H1 (cell line): ENCODE data around the gene CERCAM. TPM values are rescaled to one million over a fixed set of nuclear protein-coding genes. Genes with fewer than 3 reads are reported as not detected.

Experiments used
- CTCF ChIA-PET: fragments of 300-600 bp; sonication (Branson Sonifier 250); formaldehyde crosslinking; loops from one replicate; lab custom pipeline; 2021; ENCODE audit not compliant: partially characterized antibody; lab: Charles Lee
- POLR2A ChIA-PET: fragments of 300-600 bp; sonication (Branson Sonifier 250); formaldehyde crosslinking; loops from one replicate; lab custom pipeline; 2021; ENCODE audit warnings: inconsistent platforms; ENCODE audit not compliant: partially characterized antibody; lab: Charles Lee
- DNase-seq, 2 experiments: peaks; one replicate each; pipeline versions ENCODE4 v3.0.0 to v3.0.0-alpha.2; 2010 to 2022; ENCODE audit warnings: low spot score in 2 of 2, low read depth in 1 of 2, mixed read lengths in 1 of 2
- FAIRE-seq: peaks from 2 replicates; lab custom pipeline; 2011; peaks lifted over from hg19 to GRCh38; lab: Jason Lieb, UNC
- H2AFZ ChIP-seq: 2 replicates; pipeline ENCODE4 v1.8.1; 2012; ENCODE audit warnings: low read length, inconsistent platforms
- H2AK5ac ChIP-seq: 2 replicates; pipeline ENCODE4 v1.6.1; 2013; ENCODE audit warnings: low read depth, low read length
- H2BK120ac ChIP-seq: replicated peaks from 2 replicates; pipeline ENCODE3; 2013; ENCODE audit warnings: low read depth, low read length, inconsistent platforms
- H2BK12ac ChIP-seq: 2 replicates; pipeline ENCODE4 v1.6.1; 2013; ENCODE audit warnings: low read depth, low read length
- H2BK15ac ChIP-seq: 2 replicates; pipeline ENCODE4 v1.6.1; 2013; ENCODE audit warnings: low read length
- H2BK20ac ChIP-seq: 2 replicates; pipeline ENCODE4 v1.6.1; 2013; ENCODE audit warnings: low read length
- H2BK5ac ChIP-seq: 2 replicates; pipeline ENCODE4 v1.6.1; 2013; ENCODE audit warnings: low read depth, low read length
- H3K14ac ChIP-seq: 2 replicates; pipeline ENCODE4 v1.6.1; 2013; ENCODE audit warnings: inconsistent platforms; ENCODE audit not compliant: insufficient read length
- H3K18ac ChIP-seq: 2 replicates; pipeline ENCODE4 v1.6.1; 2013; ENCODE audit warnings: low read length; ENCODE audit errors: extremely low read depth
- H3K23ac ChIP-seq: 2 replicates; pipeline ENCODE4 v1.6.1; 2013; ENCODE audit warnings: inconsistent platforms; ENCODE audit not compliant: insufficient read length
- H3K23me2 ChIP-seq: 2 replicates; pipeline ENCODE4 v1.6.1; 2013; ENCODE audit warnings: low read depth, low read length
- H3K27ac ChIP-seq: 2 replicates; pipeline ENCODE4 v1.6.1; 2011; ENCODE audit warnings: low read depth, low read length, inconsistent platforms
- H3K27me3 ChIP-seq, 4 experiments: replicated peaks in 1 of 4; 1 replicate in 1 of 4; 2 replicates in 3 of 4; pipeline versions ENCODE4 v1.6.1 to v1.8.1; 2011 to 2013; ENCODE audit warnings: low read length in 3 of 4, mild to moderate bottlenecking in 3 of 4, inconsistent platforms in 2 of 4, mixed read lengths in 2 of 4, moderate library complexity in 1 of 4; ENCODE audit not compliant: control insufficient read depth in 3 of 4, insufficient read depth in 3 of 4; ENCODE audit errors: extremely low read depth in 1 of 4
- H3K36me3 ChIP-seq, 4 experiments: 2 replicates each; pipeline versions ENCODE4 v1.6.1 to v1.8.1; 2011 to 2013; ENCODE audit warnings: mild to moderate bottlenecking in 4 of 4, low read length in 3 of 4, moderate library complexity in 2 of 4, control low read depth in 1 of 4, inconsistent platforms in 1 of 4; ENCODE audit not compliant: insufficient read depth in 4 of 4, control insufficient read depth in 2 of 4
- H3K4ac ChIP-seq: replicated peaks from 2 replicates; pipeline ENCODE3; 2013; ENCODE audit warnings: low read length, low read depth, mixed read lengths, inconsistent platforms; ENCODE audit not compliant: insufficient read length
- H3K4me1 ChIP-seq, 4 experiments: replicated peaks in 1 of 4; 1 replicate in 1 of 4; 2 replicates in 3 of 4; pipeline versions ENCODE4 v1.6.1 to v1.8.1; 2011 to 2013; ENCODE audit warnings: low read length in 3 of 4, inconsistent platforms in 2 of 4, mixed read lengths in 1 of 4; ENCODE audit not compliant: insufficient read depth in 4 of 4, control insufficient read depth in 3 of 4
- H3K4me2 ChIP-seq, 2 experiments: 2 replicates each; pipeline versions ENCODE4 v1.6.1 to v1.8.1; 2011 to 2013; ENCODE audit warnings: low read depth in 2 of 2, low read length in 2 of 2, control low read depth in 1 of 2, inconsistent platforms in 1 of 2, mild to moderate bottlenecking in 1 of 2; ENCODE audit not compliant: insufficient read depth in 1 of 2
- H3K4me3 ChIP-seq, 4 experiments: fragments of 200-600, 300-600 bp in 1 of 4; sonication (generic), shearing (Covaris generic), sonication (Bioruptor Twin) in 1 of 4; 2 replicates each; pipeline versions ENCODE4 v1.5.1 to v1.8.1; 2011 to 2016; ENCODE audit warnings: low read length in 4 of 4, low read depth in 3 of 4, control low read depth in 2 of 4, inconsistent platforms in 2 of 4, mild to moderate bottlenecking in 2 of 4, mixed read lengths in 1 of 4, moderate library complexity in 1 of 4; ENCODE audit not compliant: insufficient read depth in 2 of 4; ENCODE audit errors: extremely low read depth in 1 of 4
- H3K56ac ChIP-seq: replicated peaks from 2 replicates; pipeline ENCODE3; 2013; ENCODE audit warnings: low read depth, mild to moderate bottlenecking, mixed read lengths, low read length, inconsistent platforms; ENCODE audit not compliant: insufficient read length
- H3K79me1 ChIP-seq: 2 replicates; pipeline ENCODE4 v1.6.1; 2013; ENCODE audit warnings: low read depth, low read length, control low read depth
- H3K79me2 ChIP-seq, 2 experiments: 2 replicates each; pipeline versions ENCODE4 v1.6.1 to v1.8.1; 2012 to 2013; ENCODE audit warnings: low read length in 2 of 2, mild to moderate bottlenecking in 2 of 2, inconsistent platforms in 1 of 2; ENCODE audit not compliant: insufficient read depth in 2 of 2, control insufficient read depth in 1 of 2
- H3K9ac ChIP-seq, 4 experiments: replicated peaks in 1 of 4; 1 replicate in 1 of 4; 2 replicates in 3 of 4; pipeline versions ENCODE4 v1.6.1 to v1.8.1; 2011 to 2013; ENCODE audit warnings: low read depth in 3 of 4, low read length in 3 of 4, control low read depth in 2 of 4, mild to moderate bottlenecking in 2 of 4, moderate library complexity in 2 of 4, inconsistent platforms in 1 of 4; ENCODE audit errors: extremely low read depth in 1 of 4
- H3K9me3 ChIP-seq, 2 experiments: 2 replicates each; pipeline versions ENCODE4 v1.6.1 to v1.8.1; 2012 to 2013; ENCODE audit warnings: mild to moderate bottlenecking in 2 of 2, moderate library complexity in 2 of 2, control low read depth in 1 of 2, inconsistent platforms in 1 of 2, low read depth in 1 of 2, low read length in 1 of 2, mixed read lengths in 1 of 2; ENCODE audit not compliant: insufficient read depth in 2 of 2
- H4K20me1 ChIP-seq, 2 experiments: replicated peaks in 1 of 2; 2 replicates each; pipeline versions ENCODE3 to v1.8.1; 2011 to 2013; ENCODE audit warnings: inconsistent platforms in 2 of 2, low read length in 2 of 2, mild to moderate bottlenecking in 1 of 2; ENCODE audit not compliant: insufficient read depth in 2 of 2, control insufficient read depth in 1 of 2
- H4K5ac ChIP-seq: 2 replicates; pipeline ENCODE4 v1.6.1; 2013; ENCODE audit warnings: low read length, low read depth, mixed read lengths, inconsistent platforms; ENCODE audit not compliant: insufficient read length
- H4K8ac ChIP-seq: 2 replicates; pipeline ENCODE4 v1.8.0; 2013; ENCODE audit warnings: mild to moderate bottlenecking, moderate library complexity, low read length, inconsistent platforms; ENCODE audit not compliant: insufficient read depth; ENCODE audit errors: extremely low read depth
- H4K91ac ChIP-seq: replicated peaks from 2 replicates; pipeline ENCODE3; 2013; ENCODE audit warnings: low read length, mixed read lengths, inconsistent platforms; ENCODE audit not compliant: insufficient read length
- ASH2L ChIP-seq: fragments of 200-600, 300-600 bp; sonication (generic); IDR thresholded peaks from one replicate; pipeline ENCODE4 v1.7.1; 2017; ENCODE audit warnings: low read length
- CBX5 ChIP-seq: fragments of 300-800, 300-1000 bp; sonication (generic); IDR thresholded peaks from 2 replicates; pipeline ENCODE4 v1.7.1; 2016; ENCODE audit warnings: antibody characterized with exemption, low read length, low read depth
- EGR1 ChIP-seq: IDR thresholded peaks from 2 replicates; pipeline ENCODE4 v1.6.1; 2011; ENCODE audit warnings: low read depth, low read length, borderline replicate concordance
- GABPA ChIP-seq: IDR thresholded peaks from 2 replicates; pipeline ENCODE4 v1.6.1; 2011; ENCODE audit warnings: mild to moderate bottlenecking, low read length, moderate library complexity, borderline replicate concordance; ENCODE audit not compliant: insufficient read depth
- HDAC2 ChIP-seq, 2 experiments: fragments of 300-600 bp in 1 of 2; sonication (generic) in 1 of 2; IDR thresholded peaks; 2 replicates each; pipeline ENCODE4 v1.6.1; 2011 to 2012; ENCODE audit warnings: low read depth in 2 of 2, low read length in 2 of 2, mild to moderate bottlenecking in 2 of 2, moderate library complexity in 2 of 2, borderline replicate concordance in 1 of 2, inconsistent platforms in 1 of 2
- KDM1A ChIP-seq: fragments of 200-600, 300-600 bp; sonication (generic); IDR thresholded peaks from 2 replicates; pipeline ENCODE4 v1.7.1; 2016; ENCODE audit warnings: mild to moderate bottlenecking, low read length, borderline replicate concordance
- NRF1 ChIP-seq: IDR thresholded peaks from 2 replicates; pipeline ENCODE4 v1.6.1; 2011; ENCODE audit warnings: mild to moderate bottlenecking, low read depth, low read length, improper control_type of control experiment
- RAD21 ChIP-seq, 2 experiments: IDR thresholded peaks in 1 of 2; conservative IDR thresholded peaks in 1 of 2; 2 replicates each; pipeline ENCODE4 v1.6.1; 2011; ENCODE audit warnings: low read depth in 2 of 2, low read length in 2 of 2, improper control_type of control experiment in 1 of 2, inconsistent platforms in 1 of 2, mild to moderate bottlenecking in 1 of 2, moderate library complexity in 1 of 2
- SP1 ChIP-seq: IDR thresholded peaks from 2 replicates; pipeline ENCODE4 v1.6.1; 2011; ENCODE audit warnings: low read depth, low read length
- SP2 ChIP-seq: IDR thresholded peaks from 2 replicates; pipeline ENCODE4 v1.6.1; 2012; ENCODE audit warnings: mild to moderate bottlenecking, low read length, inconsistent platforms
- TBP ChIP-seq: IDR thresholded peaks from 2 replicates; pipeline ENCODE4 v1.6.1; 2011; ENCODE audit warnings: low read depth, low read length, improper control_type of control experiment
- TEAD4 ChIP-seq: IDR thresholded peaks from 2 replicates; pipeline ENCODE4 v1.6.1; 2012; ENCODE audit warnings: low read depth, low read length, inconsistent platforms, mixed read lengths
- ZNF274 ChIP-seq: IDR thresholded peaks from 2 replicates; pipeline ENCODE4 v1.7.0; 2012; ENCODE audit warnings: low read length, borderline replicate concordance; ENCODE audit errors: extremely low read depth
- WGBS, 2 experiments: shearing (Covaris generic) in 1 of 2; methylation state at CpG; one replicate each; pipeline versions ENCODE4 v1.1.6 to v1.1.7; 2013 to 2015; ENCODE audit warnings: low lambda C conversion rate in 2 of 2, mixed read lengths in 2 of 2, inconsistent platforms in 1 of 2, low coverage in 1 of 2, missing lambda C conversion rate in 1 of 2; ENCODE audit not compliant: insufficient replicate concordance in 2 of 2, insufficient coverage in 1 of 2, insufficient read length in 1 of 2; ENCODE audit errors: extremely low coverage in 1 of 2, missing lambda C conversion rate in 1 of 2; 5-methylcytosine and 5-hydroxymethylcytosine counted together
- polyA plus RNA-seq, 7 experiments: library from polyadenylated mRNA; depleted of rRNA in 3 of 7; stranded (reverse) in 5 of 7; unstranded in 2 of 7; fragments of >200 nt in 5 of 7; fragments of 200-250 nt in 2 of 7; gene quantifications; 1 replicate in 5 of 7; 2 replicates in 1 of 7; 4 replicates in 1 of 7; pipeline versions ENCODE4 v1.2.1 to v1.2.3, GENCODE V29; 2011 to 2013; ENCODE audit warnings: missing spikeins in 2 of 7, mixed read lengths in 2 of 7
- total RNA-seq: library from RNA; stranded (reverse); fragmentation: NEBNext Ultra II Directional; extraction: Animal tissue kit (Norgen Biotek cat#: 25700); gene quantifications from 2 replicates; pipeline ENCODE4 v1.2.1, GENCODE V29; 2021

Gene CERCAM
- total and polyA plus RNA-seq, 2 of the 8 experiments (the other 6 are each of a cell fraction or from before 2014, with no cell fraction given), result 3.1 to 5.2 TPM

GRCh38 chr9:128393145-128393775 is 27.4 kb upstream of the CERCAM start:
- H3K79me2 ChIP-seq, result no peaks in the 10 kb centered on the region
- no peak overlapping the region for H4K8ac ChIP-seq
- FAIRE-seq (no peak), DNase-seq (peak in 1 of 2 experiments; percentile 79)
- H3K4me1 ChIP-seq, result peaks cover 9 to 51% (median 43%) of the 10 kb centered on the region in 4 experiments
- H2AK5ac ChIP-seq, result no peak overlapping the region
- CTCF ChIA-PET, result interaction anchor here (0.9 to 21.9 kb wide), 8 partner anchors 9 to 52 kb away, joined by 3 to 323 read pairs (median 6); partner anchors contain the start of genes CERCAM and URM1
- no peak overlapping the region for H3K9ac ChIP-seq
- no peak overlapping the region for H3K14ac ChIP-seq
- peaks cover 0 to 13% (median 8%) of the 10 kb centered on the region in 4 experiments; a peak in 6 of 8 replicates for H3K36me3 ChIP-seq
- H2AFZ ChIP-seq, result no peak overlapping the region
- H4K20me1 ChIP-seq, result peaks cover 26 to 51% of the 10 kb centered on the region in 2 experiments
- no peaks in the 10 kb centered on the region for H3K79me1 ChIP-seq
- no peak overlapping the region for H3K18ac ChIP-seq
- H4K5ac ChIP-seq, result no peak overlapping the region
- H3K4ac ChIP-seq, result no peak overlapping the region
- H3K56ac ChIP-seq, result no peak overlapping the region
- H3K27me3 ChIP-seq, result peaks cover 87 to 100% (median 98%) of the 10 kb centered on the region in 4 experiments
- peak overlapping the region; percentile 8 to 54 (median 40); a peak in 5 of 8 replicates for H3K4me3 ChIP-seq
- peaks cover 5% of the 10 kb centered on the region for H3K23me2 ChIP-seq
- H3K27ac ChIP-seq, result no peak overlapping the region
- H4K91ac ChIP-seq, result no peak overlapping the region
- no peak overlapping the region for H2BK15ac ChIP-seq
- POLR2A ChIA-PET, result interaction anchor here (1.2 to 13.1 kb wide), 9 partner anchors 9 to 178 kb away, joined by 3 to 92 read pairs (median 6); partner anchors contain the start of gene URM1
- H2BK120ac ChIP-seq, result no peak overlapping the region
- H3K9me3 ChIP-seq, result no peaks in the 10 kb centered on the region
- H2BK5ac ChIP-seq, result no peak overlapping the region
- peak overlapping the region; percentile 76 to 85 for H3K4me2 ChIP-seq
- WGBS, 2 experiments, result 7% methylated on average over 13 of the region's 56 CpGs; no CpG with 5 or more reads in 1 of the 2 experiments
- no peak overlapping the region for H2BK20ac ChIP-seq
- H3K23ac ChIP-seq, result no peak overlapping the region
- no peak overlapping the region for H2BK12ac ChIP-seq
- no peak for TF ChIP-seq EGR1
- peak; percentile 39; the same call in 1 of the 2 replicates for TF ChIP-seq TBP
- no peak for TF ChIP-seq ZNF274
- TF ChIP-seq SP1, result no peak
- TF ChIP-seq ASH2L, result peak; percentile 0
- no peak for TF ChIP-seq SP2
- TF ChIP-seq GABPA, result no peak
- TF ChIP-seq HDAC2 (IDR thresholded peaks at IDR 0.05; ENCODE audit: borderline replicate concordance in 1 of 2, low read depth in 2 of 2, low read length in 2 of 2), result no peak
- TF ChIP-seq KDM1A, result no peak
- TF ChIP-seq CBX5, result no peak
- TF ChIP-seq NRF1, result no peak
- peak; percentile 75 for TF ChIP-seq TEAD4
- TF ChIP-seq RAD21 (IDR thresholded peaks at IDR 0.05 in 1 of 2, conservative IDR thresholded peaks at IDR 0.05 in 1 of 2; ENCODE audit: low read depth in 2 of 2, low read length in 2 of 2), result no peak
